Measurements from ENCODE around the gene HOXB5.

HOXB5 gene

GRCh38 chr17:48601539-48602425 is 8.2 kb upstream of the HOXB5 start:
- no peak for DNase-seq (ENCODE audit: low read depth)

- DNase-seq (ENCODE audit: low read depth) = no peak
Measured at GRCh38 chr17:48601207-48601538, 7.6 kb upstream of the HOXB5 start.

GRCh38 chr17:48600244-48601098 is 6.9 kb upstream of the HOXB5 start:
- peak; percentile 23 for DNase-seq (ENCODE audit: low read depth)

GRCh38 chr17:48599354-48599753 is 5.8 kb upstream of the HOXB5 start:
- DNase-seq (ENCODE audit: low read depth) = no peak

GRCh38 chr17:48598736-48599135 is 5.2 kb upstream of the HOXB5 start:
- peak; percentile 16 for DNase-seq (ENCODE audit: low read depth)

- DNase-seq (ENCODE audit: low read depth) = peak; percentile 91
Measured at GRCh38 chr17:48597778-48598631, 4.4 kb upstream of the HOXB5 start.

- DNase-seq (ENCODE audit: low read depth) = no peak
Measured at GRCh38 chr17:48597528-48597777, 3.9 kb upstream of the HOXB5 start.

- DNase-seq (ENCODE audit: low read depth) = no peak
Measured at GRCh38 chr17:48596735-48597527, 3.4 kb upstream of the HOXB5 start.

- DNase-seq (ENCODE audit: low read depth) = no peak
Measured at GRCh38 chr17:48596000-48596734, 2.6 kb upstream of the HOXB5 start.

- no peak for DNase-seq (ENCODE audit: low read depth)
Measured at GRCh38 chr17:48595278-48595999, 1.9 kb upstream of the HOXB5 start.

- no peak for DNase-seq (ENCODE audit: low read depth)
Measured at GRCh38 chr17:48594538-48595277, 1.1 kb upstream of the HOXB5 start.

GRCh38 chr17:48593840-48594537 is 410 bp upstream of the HOXB5 start:
- DNase-seq (ENCODE audit: low read depth) = peak; percentile 92

GRCh38 chr17:48592577-48592976 is 1.0 kb downstream of the HOXB5 start:
- no peak for DNase-seq (ENCODE audit: low read depth)

GRCh38 chr17:48592057-48592514 is 1.5 kb downstream of the HOXB5 start:
- no peak for DNase-seq (ENCODE audit: low read depth)

- DNase-seq (ENCODE audit: low read depth) = no peak
Measured at GRCh38 chr17:48591255-48592056, 2.1 kb downstream of the HOXB5 start.

GRCh38 chr17:48590607-48591161 is 2.9 kb downstream of the HOXB5 start:
- no peak for DNase-seq (ENCODE audit: low read depth)

GRCh38 chr17:48589831-48590606 is 3.6 kb downstream of the HOXB5 start, which contains the start of gene HOXB3:
HOXB3 (minus strand) TSS chr17:48590241; CDS start chr17:48552474, 37,767 bp downstream.
- peak; percentile 94 for DNase-seq (ENCODE audit: low read depth)

Measured in GM04504 (cell line).